ENCODE measurements around the gene PDE6H.

Gene PDE6H

GRCh38 chr12:14950421-14950820 is 22.4 kb upstream of the PDE6H start:
- Histone ChIP-seq H3K9me3 (ENCODE audit: insufficient read depth, low read depth, low read length) (no peaks in the 10 kb centered on the region), H4K12ac (ENCODE audit: low read depth, low read length) (no peak overlapping the region), H3K4me3 (ENCODE audit: low read depth, low read length) (no peak overlapping the region), H3K4me1 (ENCODE audit: control insufficient read depth in 1 of 2, insufficient read depth in 2 of 2, low read length in 2 of 2) (peaks cover 11 to 26% of the 10 kb centered on the region in 2 experiments), H2AK5ac (ENCODE audit: low read length) (no peak overlapping the region), H3K14ac (ENCODE audit: low read length) (peak overlapping the region; percentile 64), H3K18ac (ENCODE audit: low read length) (no peak overlapping the region), H3K79me1 (ENCODE audit: low read length) (peaks cover 32% of the 10 kb centered on the region), H3K36me3 (ENCODE audit: control insufficient read depth in 1 of 2, insufficient read depth in 2 of 2, low read length in 2 of 2) (peaks cover 0 to 1% of the 10 kb centered on the region in 2 experiments), H2BK5ac (ENCODE audit: low read depth, low read length, poor library complexity) (peak overlapping the region; percentile 44), H3K27ac (ENCODE audit: low read depth, low read length) (peak overlapping the region; percentile 79), H3K4ac (ENCODE audit: low read depth, low read length) (no peak overlapping the region), H4K91ac (ENCODE audit: low read depth, low read length) (peak overlapping the region; percentile 71), H2BK12ac (ENCODE audit: low read length) (peak overlapping the region; percentile 43), H3K9ac (ENCODE audit: low read length) (no peak overlapping the region), H2AFZ (ENCODE audit: insufficient read depth, low read length, poor library complexity) (no peak overlapping the region), H2BK120ac (ENCODE audit: insufficient read depth, low read length, poor library complexity) (peak overlapping the region; percentile 57), H3K79me2 (ENCODE audit: control insufficient read depth, insufficient read depth, low read length, poor library complexity) (no peaks in the 10 kb centered on the region), H3K23ac (ENCODE audit: low read length) (no peak overlapping the region), H3K4me2 (ENCODE audit: low read length) (peak overlapping the region; percentile 45), H3K27me3 (ENCODE audit: insufficient read depth, low read length) (no peaks in the 10 kb centered on the region), H4K8ac (ENCODE audit: low read depth, low read length) (peak overlapping the region; percentile 62)
- no peak for DNase-seq
- WGBS (ENCODE audit: extremely low coverage, insufficient coverage, insufficient read length), result no CpG with 5 or more reads among the region's 4 CpGs

GRCh38 chr12:14950982-14951746 is 21.7 kb upstream of the PDE6H start:
- Histone ChIP-seq H3K4me3 (ENCODE audit: low read depth, low read length) (no peak overlapping the region), H2BK12ac (ENCODE audit: low read length) (peak overlapping the region; percentile 41), H3K27me3 (ENCODE audit: insufficient read depth, low read length) (no peaks in the 10 kb centered on the region), H3K4me1 (ENCODE audit: control insufficient read depth in 1 of 2, insufficient read depth in 2 of 2, low read length in 2 of 2) (peaks cover 11 to 26% of the 10 kb centered on the region in 2 experiments), H4K8ac (ENCODE audit: low read depth, low read length) (no peak overlapping the region), H4K12ac (ENCODE audit: low read depth, low read length) (no peak overlapping the region), H2AFZ (ENCODE audit: insufficient read depth, low read length, poor library complexity) (no peak overlapping the region), H2BK120ac (ENCODE audit: insufficient read depth, low read length, poor library complexity) (no peak overlapping the region), H3K79me1 (ENCODE audit: low read length) (peaks cover 32% of the 10 kb centered on the region), H3K4me2 (ENCODE audit: low read length) (peak overlapping the region; percentile 40), H3K79me2 (ENCODE audit: control insufficient read depth, insufficient read depth, low read length, poor library complexity) (no peaks in the 10 kb centered on the region), H3K18ac (ENCODE audit: low read length) (no peak overlapping the region), H3K23ac (ENCODE audit: low read length) (no peak overlapping the region), H3K9me3 (ENCODE audit: insufficient read depth, low read depth, low read length) (no peaks in the 10 kb centered on the region), H3K36me3 (ENCODE audit: control insufficient read depth in 1 of 2, insufficient read depth in 2 of 2, low read length in 2 of 2) (peaks cover 0 to 1% of the 10 kb centered on the region in 2 experiments), H4K91ac (ENCODE audit: low read depth, low read length) (peak overlapping the region; percentile 93), H3K9ac (ENCODE audit: low read length) (no peak overlapping the region), H2BK5ac (ENCODE audit: low read depth, low read length, poor library complexity) (peak overlapping the region; percentile 92), H3K4ac (ENCODE audit: low read depth, low read length) (no peak overlapping the region), H3K14ac (ENCODE audit: low read length) (no peak overlapping the region), H3K27ac (ENCODE audit: low read depth, low read length) (peak overlapping the region; percentile 81), H2AK5ac (ENCODE audit: low read length) (no peak overlapping the region)
- peak; percentile 90 to 97 for DNase-seq
- WGBS (ENCODE audit: extremely low coverage, insufficient coverage, insufficient read length), result no CpG with 5 or more reads among the region's 6 CpGs

GRCh38 chr12:14951851-14952250 is 21.0 kb upstream of the PDE6H start:
- Histone ChIP-seq H2BK12ac (ENCODE audit: low read length) (peak overlapping the region; percentile 100), H2AK5ac (ENCODE audit: low read length) (peak overlapping the region; percentile 78), H3K27me3 (ENCODE audit: insufficient read depth, low read length) (no peaks in the 10 kb centered on the region), H3K4ac (ENCODE audit: low read depth, low read length) (peak overlapping the region; percentile 82), H3K79me2 (ENCODE audit: control insufficient read depth, insufficient read depth, low read length, poor library complexity) (no peaks in the 10 kb centered on the region), H3K4me2 (ENCODE audit: low read length) (no peak overlapping the region), H2AFZ (ENCODE audit: insufficient read depth, low read length, poor library complexity) (no peak overlapping the region), H3K18ac (ENCODE audit: low read length) (peak overlapping the region; percentile 48), H3K23ac (ENCODE audit: low read length) (no peak overlapping the region), H3K79me1 (ENCODE audit: low read length) (peaks cover 30% of the 10 kb centered on the region), H3K9ac (ENCODE audit: low read length) (no peak overlapping the region), H4K8ac (ENCODE audit: low read depth, low read length) (peak overlapping the region; percentile 76), H2BK5ac (ENCODE audit: low read depth, low read length, poor library complexity) (peak overlapping the region; percentile 88), H4K91ac (ENCODE audit: low read depth, low read length) (peak overlapping the region; percentile 93), H3K27ac (ENCODE audit: low read depth, low read length) (peak overlapping the region; percentile 81), H3K36me3 (ENCODE audit: control insufficient read depth in 1 of 2, insufficient read depth in 2 of 2, low read length in 2 of 2) (no peaks in the 10 kb centered on the region), H3K4me3 (ENCODE audit: low read depth, low read length) (no peak overlapping the region), H3K4me1 (ENCODE audit: control insufficient read depth in 1 of 2, insufficient read depth in 2 of 2, low read length in 2 of 2) (peaks cover 11 to 26% of the 10 kb centered on the region in 2 experiments), H3K9me3 (ENCODE audit: insufficient read depth, low read depth, low read length) (no peaks in the 10 kb centered on the region), H4K12ac (ENCODE audit: low read depth, low read length) (no peak overlapping the region), H3K14ac (ENCODE audit: low read length) (peak overlapping the region; percentile 73), H2BK120ac (ENCODE audit: insufficient read depth, low read length, poor library complexity) (peak overlapping the region; percentile 97)
- DNase-seq, result peak in 1 of 2 donors; percentile 33
- WGBS (ENCODE audit: extremely low coverage, insufficient coverage, insufficient read length), result no CpG with 5 or more reads among the region's 1 CpG

DNA sequence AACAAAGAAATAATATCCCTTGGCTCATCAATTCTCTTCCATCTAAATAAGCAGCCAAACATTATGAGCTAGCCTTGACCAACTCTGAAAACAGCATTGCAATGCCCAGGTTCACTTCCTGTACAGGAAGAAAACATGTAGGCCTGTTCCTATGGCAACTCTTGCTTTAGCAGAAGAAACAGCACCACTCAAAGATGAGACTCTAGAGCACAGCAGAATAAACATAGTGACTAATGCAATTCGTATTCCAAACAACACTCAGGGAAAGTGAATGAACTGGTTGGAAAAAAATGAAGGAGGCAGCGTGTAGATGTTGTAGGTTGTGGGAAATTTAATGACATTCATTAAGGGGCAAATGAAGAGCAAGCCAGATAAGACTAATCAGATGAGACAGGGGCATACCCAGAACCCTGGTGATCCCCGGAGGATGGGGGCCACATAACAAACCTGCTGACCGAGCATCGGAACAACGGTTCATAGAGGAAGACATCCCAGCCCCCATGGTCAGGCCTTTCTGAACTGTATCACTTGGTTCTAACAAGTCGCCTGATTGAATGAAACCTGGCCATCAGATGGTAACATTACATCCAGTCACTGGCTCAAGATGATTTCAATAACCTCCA is 20.4 kb upstream of the PDE6H start:
- peak overlapping the region; percentile 10 for H2BK5ac ChIP-seq (ENCODE audit: low read depth, low read length, poor library complexity)
- H3K18ac ChIP-seq (ENCODE audit: low read length), result no peak overlapping the region
- no CpG with 5 or more reads among the region's 7 CpGs for WGBS (ENCODE audit: extremely low coverage, insufficient coverage, insufficient read length)
- H3K4me2 ChIP-seq (ENCODE audit: low read length), result no peak overlapping the region
- no peak overlapping the region for H3K4ac ChIP-seq (ENCODE audit: low read depth, low read length)
- H3K14ac ChIP-seq (ENCODE audit: low read length), result peak overlapping the region; percentile 10
- no peak overlapping the region for H2AK5ac ChIP-seq (ENCODE audit: low read length)
- H3K27ac ChIP-seq (ENCODE audit: low read depth, low read length), result no peak overlapping the region
- no peaks in the 10 kb centered on the region for H3K27me3 ChIP-seq (ENCODE audit: insufficient read depth, low read length)
- H3K9me3 ChIP-seq (ENCODE audit: insufficient read depth, low read depth, low read length), result no peaks in the 10 kb centered on the region
- no peak overlapping the region for H3K23ac ChIP-seq (ENCODE audit: low read length)
- peaks cover 11 to 26% of the 10 kb centered on the region in 2 experiments for H3K4me1 ChIP-seq (ENCODE audit: control insufficient read depth in 1 of 2, insufficient read depth in 2 of 2, low read length in 2 of 2)
- DNase-seq, result peak; percentile 84 to 96
- H4K91ac ChIP-seq (ENCODE audit: low read depth, low read length), result no peak overlapping the region
- no peaks in the 10 kb centered on the region for H3K36me3 ChIP-seq (ENCODE audit: control insufficient read depth in 1 of 2, insufficient read depth in 2 of 2, low read length in 2 of 2)
- H2AFZ ChIP-seq (ENCODE audit: insufficient read depth, low read length, poor library complexity), result no peak overlapping the region
- H3K79me1 ChIP-seq (ENCODE audit: low read length), result peaks cover 30% of the 10 kb centered on the region
- H3K4me3 ChIP-seq (ENCODE audit: low read depth, low read length), result no peak overlapping the region
- peak overlapping the region; percentile 44 for H2BK12ac ChIP-seq (ENCODE audit: low read length)
- H3K79me2 ChIP-seq (ENCODE audit: control insufficient read depth, insufficient read depth, low read length, poor library complexity), result no peaks in the 10 kb centered on the region
- no peak overlapping the region for H4K12ac ChIP-seq (ENCODE audit: low read depth, low read length)
- H4K8ac ChIP-seq (ENCODE audit: low read depth, low read length), result no peak overlapping the region
- no peak overlapping the region for H3K9ac ChIP-seq (ENCODE audit: low read length)
- peak overlapping the region; percentile 26 for H2BK120ac ChIP-seq (ENCODE audit: insufficient read depth, low read length, poor library complexity)
